Body of pancreas (tissue), 4 donors: Measurements from ENCODE around the gene ESF1.

Experiments
- CTCF ChIP-seq, 7 experiments: fragments of 450-650 bp in 4 of 7; fragments of 200-600 bp in 3 of 7; sonication (generic) in 3 of 7; IDR thresholded peaks; one replicate each; pipeline ENCODE4 v1.5.1; 2016 to 2019; ENCODE audit warnings: antibody characterized with exemption in 7 of 7
- POLR2A ChIP-seq, 3 donors: fragments of 450-650 bp; IDR thresholded peaks; one replicate each; pipeline ENCODE4 v1.6.1; 2016; ENCODE audit warnings: antibody characterized with exemption in 3 of 3, mild to moderate bottlenecking in 2 of 3

- TF ChIP-seq CTCF (IDR thresholded peaks at IDR 0.05) (no peak), POLR2A (IDR thresholded peaks at IDR 0.05) (no peak)
These were observed 19.4 kb downstream of the ESF1 start for GRCh38 chr20:13765299-13765698.
